Ishikawa (cell line): ENCODE measurements around the gene NUP107.

Source experiments
- CEBPB ChIP-seq: IDR thresholded peaks from 2 replicates; pipeline ENCODE4 v1.6.1; 2012
- CREB1 ChIP-seq: IDR thresholded peaks from 2 replicates; pipeline ENCODE4 v1.6.1; 2012; ENCODE audit warnings: low read depth
- EGR1 ChIP-seq: IDR thresholded peaks from 2 replicates; pipeline ENCODE4 v1.6.1; 2012
- EP300 ChIP-seq: IDR thresholded peaks from 2 replicates; pipeline ENCODE4 v1.6.1; 2012; ENCODE audit warnings: borderline replicate concordance
- FOXM1 ChIP-seq: IDR thresholded peaks from 2 replicates; pipeline ENCODE4 v1.6.1; 2012; ENCODE audit warnings: low read depth, borderline replicate concordance
- MAX ChIP-seq: IDR thresholded peaks from 2 replicates; pipeline ENCODE4 v1.6.1; 2012
- NFIC ChIP-seq: IDR thresholded peaks from 2 replicates; pipeline ENCODE4 v1.6.1; 2012
- RAD21 ChIP-seq: IDR thresholded peaks from 2 replicates; pipeline ENCODE4 v1.6.1; 2012; ENCODE audit warnings: low read depth
- REST ChIP-seq: IDR thresholded peaks from 2 replicates; pipeline ENCODE4 v1.6.1; 2012; ENCODE audit warnings: low read depth, mild to moderate bottlenecking
- TAF1 ChIP-seq: IDR thresholded peaks from 2 replicates; pipeline ENCODE4 v1.6.1; 2012; ENCODE audit warnings: low read depth, mild to moderate bottlenecking
- TCF12 ChIP-seq: IDR thresholded peaks from 2 replicates; pipeline ENCODE4 v1.6.1; 2012; ENCODE audit warnings: low read depth
- TEAD4 ChIP-seq: IDR thresholded peaks from 2 replicates; pipeline ENCODE4 v1.6.1; 2012
- USF1 ChIP-seq: IDR thresholded peaks from 2 replicates; pipeline ENCODE4 v1.6.1; 2012
- YY1 ChIP-seq: IDR thresholded peaks from 2 replicates; pipeline ENCODE4 v1.6.1; 2012; ENCODE audit warnings: low read depth
- ZBTB7A ChIP-seq: IDR thresholded peaks from 2 replicates; pipeline ENCODE4 v1.6.1; 2012; ENCODE audit warnings: low read depth

NUP107 gene

GRCh38 chr12:68768431-68768939, 81.7 kb downstream of the NUP107 start:
- TF ChIP-seq EGR1: no peak
- TF ChIP-seq USF1: no peak
- no peak for TF ChIP-seq TAF1
- TF ChIP-seq CEBPB: no peak

GRCh38 chr12:68769941-68770340, 83.2 kb downstream of the NUP107 start:
- TF ChIP-seq RAD21 (no peak), CEBPB (no peak), ZBTB7A (no peak), NFIC (no peak), TCF12 (no peak), TEAD4 (no peak), MAX (no peak), YY1 (no peak), EGR1 (no peak), REST (no peak), CREB1 (no peak)

GRCh38 chr12:68771223-68771925, 84.6 kb downstream of the NUP107 start:
- TF ChIP-seq RAD21: no peak
- TF ChIP-seq TAF1: no peak
- TF ChIP-seq ZBTB7A: no peak
- no peak for TF ChIP-seq TEAD4
- TF ChIP-seq EGR1: no peak
- TF ChIP-seq CREB1: no peak
- no peak for TF ChIP-seq NFIC
- TF ChIP-seq FOXM1: no peak
- TF ChIP-seq MAX: no peak
- no peak for TF ChIP-seq EP300
- no peak for TF ChIP-seq CEBPB
- TF ChIP-seq TCF12: no peak
- TF ChIP-seq REST: no peak

GRCh38 chr12:68772714-68773113, 85.9 kb downstream of the NUP107 start:
- TF ChIP-seq USF1: no peak
- no peak for TF ChIP-seq TCF12
- no peak for TF ChIP-seq RAD21
- no peak for TF ChIP-seq EP300
- TF ChIP-seq FOXM1: no peak
- TF ChIP-seq EGR1: no peak
- no peak for TF ChIP-seq TAF1
- TF ChIP-seq CREB1: no peak
- TF ChIP-seq YY1: no peak

- TF ChIP-seq CEBPB (no peak), NFIC (no peak), MAX (no peak), TEAD4 (no peak), EP300 (no peak), CREB1 (no peak), TCF12 (no peak), USF1 (no peak), REST (no peak)
Measured at GRCh38 chr12:68773582-68773981, 86.8 kb downstream of the NUP107 start.
